HG02840 (cell line): ENCODE data around the gene RNF25.

Experiments used
- ATAC-seq: cut with Tn5 transposase; IDR thresholded peaks from one replicate; pipeline ENCODE4 v1.9.1; 2021; ENCODE audit warnings: mild to moderate bottlenecking, moderate library complexity, moderate number of reproducible peaks; ENCODE audit not compliant: unreplicated experiment, low FRiP score

RNF25 gene

GRCh38 chr2:218635719-218636118 lies 36.1 kb downstream of the RNF25 start:
- ATAC-seq: no peak

GRCh38 chr2:218631837-218632236 lies 40.0 kb downstream of the RNF25 start:
- no peak for ATAC-seq

- ATAC-seq: no peak
These were observed 43.9 kb downstream of the RNF25 start for GRCh38 chr2:218627939-218628338.

DNA sequence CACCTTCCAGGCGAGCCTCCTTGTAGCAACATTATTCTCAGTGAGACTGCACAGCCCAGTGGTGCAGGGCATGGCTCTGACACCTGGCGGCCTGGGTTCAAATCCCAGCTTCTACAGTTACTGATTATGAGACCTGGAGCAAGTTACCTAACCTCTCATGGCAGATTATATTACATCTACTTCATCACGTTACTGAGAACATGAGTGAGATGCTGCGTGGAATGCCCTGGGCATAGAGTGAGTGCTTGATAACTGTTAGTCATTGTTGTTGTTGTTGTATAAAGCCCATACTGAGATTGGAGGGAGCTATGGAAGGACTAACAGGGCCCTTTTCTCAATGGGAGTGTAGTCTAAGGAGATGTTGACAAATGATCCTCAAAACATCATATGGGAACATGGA lies 45.4 kb downstream of the RNF25 start:
- ATAC-seq: no peak

GRCh38 chr2:218623366-218623705 lies 48.5 kb downstream of the RNF25 start:
- no peak for ATAC-seq

DNA sequence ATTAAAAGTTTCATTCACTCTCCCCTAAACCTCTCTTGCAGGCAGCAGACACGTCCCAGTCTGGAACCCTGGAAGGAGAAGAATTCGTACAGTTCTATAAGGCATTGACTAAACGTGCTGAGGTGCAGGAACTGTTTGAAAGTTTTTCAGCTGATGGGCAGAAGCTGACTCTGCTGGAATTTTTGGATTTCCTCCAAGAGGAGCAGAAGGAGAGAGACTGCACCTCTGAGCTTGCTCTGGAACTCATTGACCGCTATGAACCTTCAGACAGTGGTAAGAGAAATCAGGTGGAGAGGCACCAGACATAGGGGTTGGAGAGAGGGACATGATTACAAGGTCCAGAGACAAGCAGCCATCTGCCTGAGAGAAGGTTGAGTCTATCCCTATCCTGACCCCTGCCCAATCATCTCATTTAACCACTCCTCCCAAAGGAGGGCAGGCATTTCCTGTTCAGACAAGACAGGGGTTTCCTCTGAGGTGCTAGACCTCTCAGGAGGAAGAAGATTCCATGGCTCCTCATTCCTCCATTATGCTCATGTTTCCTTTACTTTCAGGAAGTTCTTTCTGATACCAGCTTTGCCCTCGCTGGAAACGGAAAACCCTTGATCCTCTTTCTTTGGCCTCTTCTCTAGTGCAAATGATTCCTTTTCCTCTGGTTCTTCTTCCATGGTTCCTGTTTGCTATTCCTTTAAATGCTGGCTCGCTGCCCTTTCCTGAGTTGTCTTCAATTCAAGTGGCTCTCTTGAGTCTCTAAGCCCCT lies 49.0 kb downstream of the RNF25 start:
- no peak for ATAC-seq

DNA sequence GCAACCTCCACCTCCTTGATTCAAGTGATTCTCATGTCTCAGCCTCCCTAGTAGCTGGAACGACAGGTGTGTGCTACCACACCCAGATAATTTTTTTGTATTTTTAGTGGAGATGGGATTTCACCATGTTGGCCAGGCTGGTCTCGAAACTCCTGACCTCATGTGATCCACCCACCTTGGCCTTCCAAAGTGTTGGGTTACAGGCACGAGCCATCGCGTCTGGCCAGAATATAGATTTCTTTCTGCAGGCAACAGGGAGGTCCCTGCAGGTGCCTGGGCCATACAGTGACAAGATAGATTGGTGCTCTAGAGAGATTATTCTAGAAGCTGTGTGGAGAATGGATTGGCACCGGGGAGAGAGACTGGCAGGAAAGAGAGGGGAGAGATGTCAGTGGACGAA lies 50.8 kb downstream of the RNF25 start:
- no peak for ATAC-seq

- ATAC-seq: no peak
These were observed 53.5 kb downstream of the RNF25 start for GRCh38 chr2:218618102-218618860.

DNA sequence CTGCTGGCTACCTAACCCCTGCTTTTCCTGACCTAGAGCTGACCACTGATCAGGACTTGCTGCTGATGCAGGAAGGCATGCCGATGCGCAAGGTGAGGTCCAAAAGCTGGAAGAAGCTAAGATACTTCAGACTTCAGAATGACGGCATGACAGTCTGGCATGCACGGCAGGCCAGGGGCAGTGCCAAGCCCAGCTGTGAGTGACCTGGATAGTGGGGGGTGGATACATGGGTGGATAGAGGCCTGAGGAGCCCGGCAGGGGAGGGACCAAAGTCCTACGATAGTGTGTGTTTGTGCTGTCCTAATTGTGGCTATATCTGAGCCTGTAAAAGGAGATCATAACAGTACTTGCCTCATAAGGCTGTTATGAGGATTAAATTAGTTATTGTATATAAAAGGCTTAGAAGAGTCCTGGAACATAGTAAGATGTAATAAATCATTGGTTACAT lies 55.9 kb downstream of the RNF25 start:
- ATAC-seq: no peak
